ENCODE results near the gene ATP13A4. TPM values are rescaled to one million over a fixed set of nuclear protein-coding genes. Genes with fewer than 3 reads are reported as not detected.

Gene ATP13A4
- total and polyA plus RNA-seq, 4 donors = 0.23 to 2.7 (median 0.50) TPM

DNA sequence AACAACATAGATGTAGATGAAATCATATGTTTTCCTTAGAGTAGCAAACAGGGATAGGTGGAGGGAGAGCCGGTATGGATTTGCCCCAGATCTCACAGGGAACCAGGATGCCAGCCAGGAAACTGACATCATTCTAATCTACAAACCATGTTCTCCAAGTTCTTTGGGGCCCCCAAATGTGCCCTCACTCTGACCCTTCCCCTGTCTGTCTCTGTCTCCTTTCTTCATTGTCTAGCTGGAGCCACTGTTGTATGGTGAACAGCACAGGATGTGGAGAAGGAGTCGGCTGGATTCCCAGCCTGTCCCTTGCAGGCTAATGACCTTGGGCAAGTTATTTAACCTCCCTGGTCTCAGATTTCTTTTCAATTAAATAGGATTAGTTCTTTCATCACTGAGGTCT lies 177.1 kb downstream of the ATP13A4 start:
- Histone ChIP-seq H3K4me3 (ENCODE audit: low read depth in 1 of 3, low read length in 3 of 3) (no peak overlapping the region), H3K27ac (ENCODE audit: low read depth in 1 of 2, low read length in 2 of 2) (no peak overlapping the region), H3K36me3 (ENCODE audit: control insufficient read depth in 4 of 4, insufficient read depth in 3 of 4, low read depth in 1 of 4, low read length in 3 of 4) (no peaks in the 10 kb centered on the region), H3K9ac (ENCODE audit: low read depth in 1 of 2, low read length in 2 of 2) (no peak overlapping the region), H3K27me3 (ENCODE audit: control insufficient read depth in 4 of 4, insufficient read depth in 4 of 4, low read length in 3 of 4) (no peaks in the 10 kb centered on the region), H3K9me3 (ENCODE audit: control insufficient read depth in 4 of 4, low read length in 3 of 4) (no peaks in the 10 kb centered on the region), H3K4me1 (ENCODE audit: control insufficient read depth in 4 of 4, insufficient read depth in 4 of 4, low read length in 3 of 4) (no peaks in the 10 kb centered on the region)
- 45% methylated on average over 2 of the region's 2 CpGs for WGBS
- DNase-seq (ENCODE audit: low spot score) = no peak
- no peak for TF ChIP-seq HNF4G (IDR thresholded peaks at IDR 0.05)
- TF ChIP-seq, protein P1, sequence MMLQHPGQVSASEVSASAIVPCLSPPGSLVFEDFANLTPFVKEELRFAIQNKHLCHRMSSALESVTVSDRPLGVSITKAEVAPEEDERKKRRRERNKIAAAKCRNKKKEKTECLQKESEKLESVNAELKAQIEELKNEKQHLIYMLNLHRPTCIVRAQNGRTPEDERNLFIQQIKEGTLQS (IDR thresholded peaks at IDR 0.05) = no peak
- TF ChIP-seq GABPA (IDR thresholded peaks at IDR 0.05 in 1 of 2, conservative IDR thresholded peaks at IDR 0.05 in 1 of 2) = no peak
- TF ChIP-seq, protein P2, sequence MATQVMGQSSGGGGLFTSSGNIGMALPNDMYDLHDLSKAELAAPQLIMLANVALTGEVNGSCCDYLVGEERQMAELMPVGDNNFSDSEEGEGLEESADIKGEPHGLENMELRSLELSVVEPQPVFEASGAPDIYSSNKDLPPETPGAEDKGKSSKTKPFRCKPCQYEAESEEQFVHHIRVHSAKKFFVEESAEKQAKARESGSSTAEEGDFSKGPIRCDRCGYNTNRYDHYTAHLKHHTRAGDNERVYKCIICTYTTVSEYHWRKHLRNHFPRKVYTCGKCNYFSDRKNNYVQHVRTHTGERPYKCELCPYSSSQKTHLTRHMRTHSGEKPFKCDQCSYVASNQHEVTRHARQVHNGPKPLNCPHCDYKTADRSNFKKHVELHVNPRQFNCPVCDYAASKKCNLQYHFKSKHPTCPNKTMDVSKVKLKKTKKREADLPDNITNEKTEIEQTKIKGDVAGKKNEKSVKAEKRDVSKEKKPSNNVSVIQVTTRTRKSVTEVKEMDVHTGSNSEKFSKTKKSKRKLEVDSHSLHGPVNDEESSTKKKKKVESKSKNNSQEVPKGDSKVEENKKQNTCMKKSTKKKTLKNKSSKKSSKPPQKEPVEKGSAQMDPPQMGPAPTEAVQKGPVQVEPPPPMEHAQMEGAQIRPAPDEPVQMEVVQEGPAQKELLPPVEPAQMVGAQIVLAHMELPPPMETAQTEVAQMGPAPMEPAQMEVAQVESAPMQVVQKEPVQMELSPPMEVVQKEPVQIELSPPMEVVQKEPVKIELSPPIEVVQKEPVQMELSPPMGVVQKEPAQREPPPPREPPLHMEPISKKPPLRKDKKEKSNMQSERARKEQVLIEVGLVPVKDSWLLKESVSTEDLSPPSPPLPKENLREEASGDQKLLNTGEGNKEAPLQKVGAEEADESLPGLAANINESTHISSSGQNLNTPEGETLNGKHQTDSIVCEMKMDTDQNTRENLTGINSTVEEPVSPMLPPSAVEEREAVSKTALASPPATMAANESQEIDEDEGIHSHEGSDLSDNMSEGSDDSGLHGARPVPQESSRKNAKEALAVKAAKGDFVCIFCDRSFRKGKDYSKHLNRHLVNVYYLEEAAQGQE (IDR thresholded peaks at IDR 0.05) = no peak
- no peak for TF ChIP-seq SP1 (IDR thresholded peaks at IDR 0.05)

DNA sequence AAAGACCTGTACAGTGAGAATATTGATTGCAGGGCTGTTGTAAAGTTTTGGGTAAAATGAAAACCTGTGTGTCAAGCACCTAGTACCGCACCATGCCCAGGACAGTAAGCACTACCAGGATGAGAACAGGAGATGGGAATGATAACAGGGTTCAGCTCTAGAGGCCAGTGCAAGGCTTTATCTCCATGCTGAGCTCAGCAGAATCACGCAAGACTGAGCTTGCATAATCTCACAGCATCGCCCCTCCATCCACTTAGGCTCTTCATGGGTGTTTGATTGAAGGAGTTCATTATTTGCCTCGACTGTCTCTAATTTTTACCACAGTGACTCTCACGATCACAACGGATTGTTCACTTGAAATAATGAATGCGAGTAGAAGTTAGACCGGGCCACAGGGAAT lies 179.1 kb downstream of the ATP13A4 start:
- Histone ChIP-seq H3K27me3 (ENCODE audit: control insufficient read depth in 4 of 4, insufficient read depth in 4 of 4, low read length in 3 of 4) (no peaks in the 10 kb centered on the region), H3K36me3 (ENCODE audit: control insufficient read depth in 4 of 4, insufficient read depth in 3 of 4, low read depth in 1 of 4, low read length in 3 of 4) (no peaks in the 10 kb centered on the region), H3K27ac (ENCODE audit: low read depth in 1 of 2, low read length in 2 of 2) (no peak overlapping the region), H3K9ac (ENCODE audit: low read depth in 1 of 2, low read length in 2 of 2) (no peak overlapping the region), H3K9me3 (ENCODE audit: control insufficient read depth in 4 of 4, low read length in 3 of 4) (no peaks in the 10 kb centered on the region), H3K4me1 (ENCODE audit: control insufficient read depth in 4 of 4, insufficient read depth in 4 of 4, low read length in 3 of 4) (no peaks in the 10 kb centered on the region), H3K4me3 (ENCODE audit: low read depth in 1 of 3, low read length in 3 of 3) (no peak overlapping the region)
- 72% methylated on average over 8 of the region's 8 CpGs for WGBS
- TF ChIP-seq RAD21 (IDR thresholded peaks at IDR 0.05) = no peak
- TF ChIP-seq EGR1 (IDR thresholded peaks at IDR 0.05; ENCODE audit: low read depth in 2 of 2) = no peak
- no peak for TF ChIP-seq NR2F2 (IDR thresholded peaks at IDR 0.05)
- TF ChIP-seq JUND (IDR thresholded peaks at IDR 0.05) = no peak
- TF ChIP-seq, protein P3, sequence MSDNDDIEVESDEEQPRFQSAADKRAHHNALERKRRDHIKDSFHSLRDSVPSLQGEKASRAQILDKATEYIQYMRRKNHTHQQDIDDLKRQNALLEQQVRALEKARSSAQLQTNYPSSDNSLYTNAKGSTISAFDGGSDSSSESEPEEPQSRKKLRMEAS (IDR thresholded peaks at IDR 0.05) = no peak
- TF ChIP-seq, protein P2 (IDR thresholded peaks at IDR 0.05) = no peak
- no peak for TF ChIP-seq RXRA (IDR thresholded peaks at IDR 0.05)
- no peak for TF ChIP-seq GABPA (IDR thresholded peaks at IDR 0.05 in 1 of 2, conservative IDR thresholded peaks at IDR 0.05 in 1 of 2)
- no peak for TF ChIP-seq FOXA2 (IDR thresholded peaks at IDR 0.05)
- TF ChIP-seq, protein P1 (IDR thresholded peaks at IDR 0.05) = no peak
- no peak for TF ChIP-seq FOXA1 (IDR thresholded peaks at IDR 0.05)
- TF ChIP-seq YY1 (IDR thresholded peaks at IDR 0.05) = no peak
- TF ChIP-seq, protein P4, sequence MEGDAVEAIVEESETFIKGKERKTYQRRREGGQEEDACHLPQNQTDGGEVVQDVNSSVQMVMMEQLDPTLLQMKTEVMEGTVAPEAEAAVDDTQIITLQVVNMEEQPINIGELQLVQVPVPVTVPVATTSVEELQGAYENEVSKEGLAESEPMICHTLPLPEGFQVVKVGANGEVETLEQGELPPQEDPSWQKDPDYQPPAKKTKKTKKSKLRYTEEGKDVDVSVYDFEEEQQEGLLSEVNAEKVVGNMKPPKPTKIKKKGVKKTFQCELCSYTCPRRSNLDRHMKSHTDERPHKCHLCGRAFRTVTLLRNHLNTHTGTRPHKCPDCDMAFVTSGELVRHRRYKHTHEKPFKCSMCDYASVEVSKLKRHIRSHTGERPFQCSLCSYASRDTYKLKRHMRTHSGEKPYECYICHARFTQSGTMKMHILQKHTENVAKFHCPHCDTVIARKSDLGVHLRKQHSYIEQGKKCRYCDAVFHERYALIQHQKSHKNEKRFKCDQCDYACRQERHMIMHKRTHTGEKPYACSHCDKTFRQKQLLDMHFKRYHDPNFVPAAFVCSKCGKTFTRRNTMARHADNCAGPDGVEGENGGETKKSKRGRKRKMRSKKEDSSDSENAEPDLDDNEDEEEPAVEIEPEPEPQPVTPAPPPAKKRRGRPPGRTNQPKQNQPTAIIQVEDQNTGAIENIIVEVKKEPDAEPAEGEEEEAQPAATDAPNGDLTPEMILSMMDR (IDR thresholded peaks at IDR 0.05; ENCODE audit: low read depth, low read length, missing input control) = no peak
- no peak for TF ChIP-seq TAF1 (conservative IDR thresholded peaks at IDR 0.05)
- DNase-seq (ENCODE audit: low spot score) = no peak
